Measurements from ENCODE around the gene DIP2B. TPM values are rescaled to one million over a fixed set of nuclear protein-coding genes. Genes with fewer than 3 reads are reported as not detected.

Gene DIP2B
- total RNA-seq, 1 experiment from 2014 or later, result 20.0 TPM

DNA sequence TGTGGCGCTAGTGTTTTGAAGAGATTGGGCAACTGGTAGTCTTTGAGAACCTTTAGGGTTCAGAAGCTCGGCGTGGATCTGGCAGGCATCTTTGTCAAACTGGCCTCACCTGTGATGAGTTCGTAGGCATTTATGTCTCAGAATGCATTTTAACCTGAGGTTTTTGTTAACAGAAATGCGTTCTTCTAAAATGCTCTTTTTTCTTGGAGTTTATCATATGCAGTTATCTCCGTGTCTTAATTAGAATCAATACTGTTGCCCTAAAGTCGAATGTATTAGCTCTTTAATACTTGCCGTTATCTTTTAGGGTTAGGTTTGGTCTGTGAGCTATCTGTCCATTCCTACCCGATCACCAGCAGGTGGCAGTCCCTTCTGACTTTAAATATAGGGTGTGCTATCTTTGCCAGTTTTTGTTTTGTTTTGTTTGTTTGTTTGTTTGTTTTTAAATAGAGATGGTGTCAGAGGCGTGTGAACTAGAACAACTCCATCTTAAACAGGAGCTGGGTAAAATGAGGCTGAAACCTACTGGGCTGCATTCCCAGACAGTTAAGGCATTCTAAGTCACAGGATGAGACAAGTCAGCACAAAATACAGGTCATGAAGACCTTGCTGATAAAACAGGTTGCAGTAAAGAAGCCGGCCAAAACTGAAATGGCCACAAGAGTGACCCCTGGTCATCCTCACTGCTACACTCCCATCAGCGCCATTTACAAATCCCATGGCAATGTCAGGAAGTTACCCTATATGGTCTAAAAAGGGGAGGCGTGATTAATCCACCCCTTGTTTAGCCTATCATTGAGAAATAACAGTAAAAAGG is 260.5 kb downstream of the DIP2B start:
- Mint-ChIP-seq H3K9me3 (peaks cover 0 to 4% of the 10 kb centered on the region in 2 experiments; a peak in 3 of 5 replicates), H3K27me3 (ENCODE audit: low read depth) (no peaks in the 10 kb centered on the region), H3K4me1 (peaks cover 24% of the 10 kb centered on the region in 2 experiments), H3K27ac (peak overlapping the region; percentile 66 to 80 (median 75); a peak in 6 of 7 replicates), H3K36me3 (ENCODE audit: insufficient read depth in 1 of 3, low read depth in 3 of 3) (peaks cover 5 to 9% (median 5%) of the 10 kb centered on the region in 3 experiments), H3K4me3 (peak overlapping the region; percentile 88)
- no peak overlapping the region for H3K18ac ChIP-seq (ENCODE audit: insufficient read length, low read depth, low read length)
- no peak overlapping the region for H2BK20ac ChIP-seq (ENCODE audit: low read depth, low read length, poor library complexity, severe bottlenecking)
- peak; percentile 80 for TF ChIP-seq CTCF (conservative IDR thresholded peaks at IDR 0.05)
- H4K20me1 ChIP-seq (ENCODE audit: control insufficient read depth, insufficient read depth, insufficient read length), result no peaks in the 10 kb centered on the region
- H3K9me3 ChIP-seq (ENCODE audit: control insufficient read depth, low read depth, low read length), result no peaks in the 10 kb centered on the region
- no peak overlapping the region for H4K5ac ChIP-seq (ENCODE audit: insufficient read length, low read depth, low read length)
- no peak overlapping the region for H3T11ph ChIP-seq (ENCODE audit: low read length)
- no peak overlapping the region for H2AK5ac ChIP-seq (ENCODE audit: insufficient read length, low read length)
- no peak overlapping the region for H2BK15ac ChIP-seq (ENCODE audit: low read depth, low read length)
- H3K4me1 ChIP-seq (ENCODE audit: insufficient read depth, low read length), result no peaks in the 10 kb centered on the region; the same call in 1 of the 2 replicates
- H3K23ac ChIP-seq (ENCODE audit: insufficient read length, low read depth, low read length), result no peak overlapping the region
- no peaks in the 10 kb centered on the region for H3K27me3 ChIP-seq (ENCODE audit: insufficient read depth, low read length)
- no peak overlapping the region for H2BK5ac ChIP-seq (ENCODE audit: insufficient read length, low read length)
- peak; percentile 46 for DNase-seq
- no CpG with 5 or more reads among the region's 13 CpGs for WGBS (ENCODE audit: extremely low coverage, insufficient read length, low lambda C conversion rate)
- H2BK12ac ChIP-seq (ENCODE audit: insufficient read length, low read depth, low read length), result no peak overlapping the region
- peaks cover 8% of the 10 kb centered on the region for H3K23me2 ChIP-seq (ENCODE audit: insufficient read length, low read depth, low read length, poor library complexity, severe bottlenecking)
- H3K27ac ChIP-seq (ENCODE audit: insufficient read length, low read depth, low read length), result no peak overlapping the region
- no peak overlapping the region for H2BK120ac ChIP-seq (ENCODE audit: low read depth, low read length, poor library complexity, severe bottlenecking)
- no peak overlapping the region for H4K8ac ChIP-seq (replicated peaks; ENCODE audit: insufficient read length, low read depth, low read length)
- H4K91ac ChIP-seq (ENCODE audit: insufficient read length, low read depth, low read length), result no peak overlapping the region
- no peak overlapping the region for H3K56ac ChIP-seq (ENCODE audit: insufficient read length, low read depth, low read length)
- H3K79me2 ChIP-seq (ENCODE audit: insufficient read depth, low read length), result peaks cover 21% of the 10 kb centered on the region
- H3K4me2 ChIP-seq (ENCODE audit: insufficient read depth, insufficient read length, low read length), result peak overlapping the region; percentile 77
- no peak overlapping the region for H3K14ac ChIP-seq (ENCODE audit: insufficient read depth, low read length)
- peaks cover 12% of the 10 kb centered on the region for H3K79me1 ChIP-seq (ENCODE audit: insufficient read depth, low read depth, low read length, poor library complexity, severe bottlenecking)
- peak overlapping the region; percentile 67 for H3K9ac ChIP-seq (ENCODE audit: extremely low read depth, insufficient read length, low read length)
- no peak overlapping the region for H2AFZ ChIP-seq (ENCODE audit: low read length)
- no peak overlapping the region for H3K4ac ChIP-seq (ENCODE audit: low read depth, low read length)

All from H9 (cell line).